GM12873 (cell line): ENCODE measurements around the gene RBFOX2.

Source experiments
- CTCF ChIP-seq: IDR thresholded peaks from 2 replicates; pipeline ENCODE4 v1.5.1; 2012; ENCODE audit warnings: low read depth, mild to moderate bottlenecking, moderate library complexity, low read length, control low read depth; ENCODE audit not compliant: insufficient read depth; ENCODE audit errors: missing control alignments

The RBFOX2 gene

GRCh38 chr22:35970616-35971455 is 57.8 kb downstream of the RBFOX2 start:
- TF ChIP-seq CTCF, result no peak

GRCh38 chr22:35967046-35967397 is 61.6 kb downstream of the RBFOX2 start:
- no peak for TF ChIP-seq CTCF

- TF ChIP-seq CTCF, result no peak
These were observed 62.1 kb downstream of the RBFOX2 start for GRCh38 chr22:35966314-35967045.

- no peak for TF ChIP-seq CTCF
These were observed 65.3 kb downstream of the RBFOX2 start for GRCh38 chr22:35963237-35963810.

GRCh38 chr22:35961480-35962295 is 66.9 kb downstream of the RBFOX2 start:
- no peak for TF ChIP-seq CTCF

GRCh38 chr22:35960854-35961253 is 67.8 kb downstream of the RBFOX2 start:
- TF ChIP-seq CTCF, result no peak
